Measurements from ENCODE around the gene RRP1B. TPM values are rescaled to one million over a fixed set of nuclear protein-coding genes. Genes with fewer than 3 reads are reported as not detected.
A peak's percentile ranks its signal among the peaks of the same experiment; 100 is the strongest.

The RRP1B gene
- total and polyA plus RNA-seq, 2 of the 13 experiments (the other 11 are each of a cell fraction or from before 2014, with no cell fraction given): 16.3 to 46.2 TPM

- Histone ChIP-seq H3K4me2 (ENCODE audit: low read depth, low read length) (no peak overlapping the region), H3K9me3 (ENCODE audit: low read length) (no peaks in the 10 kb centered on the region), H3K4me3 (replicated peaks in 1 of 3; ENCODE audit: insufficient read depth in 1 of 3, low read depth in 2 of 3, low read length in 3 of 3) (no peak overlapping the region), H2AFZ (ENCODE audit: low read length) (no peak overlapping the region), H4K20me1 (ENCODE audit: insufficient read depth, low read length) (no peaks in the 10 kb centered on the region; the same call in 1 of the 2 replicates), H3K27me3 (ENCODE audit: control insufficient read depth in 1 of 2, insufficient read depth in 2 of 2, low read length in 2 of 2) (no peaks in the 10 kb centered on the region), H3K36me3 (replicated peaks in 1 of 2; ENCODE audit: control insufficient read depth in 1 of 2, insufficient read depth in 2 of 2, low read length in 2 of 2) (peaks cover 17 to 28% of the 10 kb centered on the region in 2 experiments; a peak in 3 of 5 replicates), H3K79me2 (ENCODE audit: insufficient read depth, low read length) (peaks cover 74% of the 10 kb centered on the region), H3K4me1 (ENCODE audit: insufficient read depth, low read length) (peaks cover 88% of the 10 kb centered on the region), H3K27ac (ENCODE audit: extremely low read length, insufficient read depth, low read length) (no peak overlapping the region), H3K9ac (ENCODE audit: insufficient read depth, low read depth, low read length) (no peak overlapping the region)
- intact Hi-C loops (cut with micrococcal nuclease; ENCODE audit: unreplicated experiment): no loop called here
- no peak for DNase-seq (ENCODE audit: low spot score)
- TF ChIP-seq PBX3 (CRISPR knock-in tag; IDR thresholded peaks at IDR 0.05; ENCODE audit: borderline replicate concordance): no peak
- TF ChIP-seq, protein P1, sequence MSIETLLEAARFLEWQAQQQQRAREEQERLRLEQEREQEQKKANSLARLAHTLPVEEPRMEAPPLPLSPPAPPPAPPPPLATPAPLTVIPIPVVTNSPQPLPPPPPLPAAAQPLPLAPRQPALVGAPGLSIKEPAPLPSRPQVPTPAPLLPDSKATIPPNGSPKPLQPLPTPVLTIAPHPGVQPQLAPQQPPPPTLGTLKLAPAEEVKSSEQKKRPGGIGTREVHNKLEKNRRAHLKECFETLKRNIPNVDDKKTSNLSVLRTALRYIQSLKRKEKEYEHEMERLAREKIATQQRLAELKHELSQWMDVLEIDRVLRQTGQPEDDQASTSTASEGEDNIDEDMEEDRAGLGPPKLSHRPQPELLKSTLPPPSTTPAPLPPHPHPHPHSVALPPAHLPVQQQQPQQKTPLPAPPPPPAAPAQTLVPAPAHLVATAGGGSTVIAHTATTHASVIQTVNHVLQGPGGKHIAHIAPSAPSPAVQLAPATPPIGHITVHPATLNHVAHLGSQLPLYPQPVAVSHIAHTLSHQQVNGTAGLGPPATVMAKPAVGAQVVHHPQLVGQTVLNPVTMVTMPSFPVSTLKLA (IDR thresholded peaks at IDR 0.05): no peak
- TF ChIP-seq CEBPB (IDR thresholded peaks at IDR 0.05; ENCODE audit: borderline replicate concordance, low read depth, low read length): peak; percentile 30; the same call in 1 of the 2 replicates
- TF ChIP-seq ZNF768 (CRISPR knock-in tag; IDR thresholded peaks at IDR 0.05): peak; percentile 64; the same call in 1 of the 2 replicates
- TF ChIP-seq, protein P2, sequence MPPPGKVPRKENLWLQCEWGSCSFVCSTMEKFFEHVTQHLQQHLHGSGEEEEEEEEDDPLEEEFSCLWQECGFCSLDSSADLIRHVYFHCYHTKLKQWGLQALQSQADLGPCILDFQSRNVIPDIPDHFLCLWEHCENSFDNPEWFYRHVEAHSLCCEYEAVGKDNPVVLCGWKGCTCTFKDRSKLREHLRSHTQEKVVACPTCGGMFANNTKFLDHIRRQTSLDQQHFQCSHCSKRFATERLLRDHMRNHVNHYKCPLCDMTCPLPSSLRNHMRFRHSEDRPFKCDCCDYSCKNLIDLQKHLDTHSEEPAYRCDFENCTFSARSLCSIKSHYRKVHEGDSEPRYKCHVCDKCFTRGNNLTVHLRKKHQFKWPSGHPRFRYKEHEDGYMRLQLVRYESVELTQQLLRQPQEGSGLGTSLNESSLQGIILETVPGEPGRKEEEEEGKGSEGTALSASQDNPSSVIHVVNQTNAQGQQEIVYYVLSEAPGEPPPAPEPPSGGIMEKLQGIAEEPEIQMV (CRISPR knock-in tag; IDR thresholded peaks at IDR 0.05; ENCODE audit: low read depth): no peak
- ChIA-PET CTCF (ENCODE audit: low intra/inter-chr PET ratio, low total read pairs) (no interaction called here), POLR2A (no interaction called here)
- no TSS peak for BruUV-seq (replicated peaks)
- FAIRE-seq: no peak
- in situ Hi-C loops (cut with HindIII; ENCODE audit: extremely low pct_ligation_motif_present, low pct_unique_long_range_greater_than_20kb): no loop called here
- 95% methylated on average over 18 of the region's 25 CpGs for WGBS (ENCODE audit: low lambda C conversion rate)
- ATAC-seq: no peak
Measured at GRCh38 chr21:43734131-43734927, 75.0 kb downstream of the RRP1B start.
